GM19324 (cell line): Measurements from ENCODE around the gene CPSF4.

Experiments used
- ATAC-seq: cut with Tn5 transposase; IDR thresholded peaks from one replicate; pipeline ENCODE4 v1.9.1; 2021; ENCODE audit warnings: mild to moderate bottlenecking, moderate library complexity; ENCODE audit not compliant: unreplicated experiment, low FRiP score

Gene CPSF4

GRCh38 chr7:99438573-99439480, at the start of gene CPSF4, which contains the start of gene PTCD1:
TSS of gene CPSF4 (plus strand) at chr7:99438943. CDS start at chr7:99439083, 140 bp downstream.
TSS of gene PTCD1 (minus strand) at chr7:99438798. CDS start at chr7:99435242, 3,556 bp downstream.
- ATAC-seq = peak; percentile 92

- no peak for ATAC-seq
These were observed 49.0 kb upstream of the CPSF4 start for GRCh38 chr7:99389772-99390171.

GRCh38 chr7:99390941-99391602, 47.7 kb upstream of the CPSF4 start:
- ATAC-seq = no peak

- no peak for ATAC-seq
These were observed 46.7 kb upstream of the CPSF4 start for GRCh38 chr7:99392046-99392445.

- ATAC-seq = no peak
These were observed 45.9 kb upstream of the CPSF4 start for GRCh38 chr7:99392659-99393354.

GRCh38 chr7:99393355-99394187, 45.2 kb upstream of the CPSF4 start:
- ATAC-seq = no peak

GRCh38 chr7:99394188-99394502, 44.6 kb upstream of the CPSF4 start:
- ATAC-seq = no peak

GRCh38 chr7:99395616-99396327, 43.0 kb upstream of the CPSF4 start:
- no peak for ATAC-seq

GRCh38 chr7:99396418-99397296, 42.1 kb upstream of the CPSF4 start:
- ATAC-seq = no peak

GRCh38 chr7:99397297-99397983, 41.3 kb upstream of the CPSF4 start:
- no peak for ATAC-seq

- no peak for ATAC-seq
These were observed 39.8 kb upstream of the CPSF4 start for GRCh38 chr7:99398891-99399445.

GRCh38 chr7:99399597-99399996, 39.1 kb upstream of the CPSF4 start:
- no peak for ATAC-seq

GRCh38 chr7:99402854-99403253, 35.9 kb upstream of the CPSF4 start:
- ATAC-seq = no peak

- ATAC-seq = no peak
These were observed 35.0 kb upstream of the CPSF4 start for GRCh38 chr7:99403764-99404163.

GRCh38 chr7:99404235-99404976, 34.3 kb upstream of the CPSF4 start:
- ATAC-seq = no peak

GRCh38 chr7:99404977-99405320, 33.8 kb upstream of the CPSF4 start:
- ATAC-seq = no peak

- no peak for ATAC-seq
These were observed 32.2 kb upstream of the CPSF4 start for GRCh38 chr7:99406557-99406956.
